ENCODE results near the gene SLC35G3. TPM values are rescaled to one million over a fixed set of nuclear protein-coding genes. Genes with fewer than 3 reads are reported as not detected.
A peak's percentile ranks its signal among the peaks of the same experiment; 100 is the strongest.

SLC35G3 gene
- polyA plus RNA-seq, 1 donor (not counting 4 experiments of a cell fraction or from before 2014, with no cell fraction given): not detected

DNA sequence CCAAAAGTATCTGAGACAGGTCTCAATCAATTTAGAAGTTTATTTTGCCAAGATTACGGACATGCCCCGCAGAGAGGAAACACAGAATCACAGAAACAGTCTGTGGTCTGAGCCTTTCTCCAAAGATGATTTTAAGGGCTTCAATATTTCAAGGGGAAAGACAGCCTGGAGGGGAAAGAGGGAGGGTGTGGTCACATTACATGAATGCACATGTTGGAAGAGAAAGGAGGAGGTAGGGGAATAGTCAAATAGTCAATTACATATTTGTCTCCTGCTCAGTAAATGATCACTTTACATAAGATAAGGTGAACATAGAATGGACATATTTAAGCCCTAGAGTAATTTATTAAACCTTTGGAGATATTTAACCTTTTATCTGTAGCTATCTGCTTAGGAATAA lies 34.3 kb downstream of the SLC35G3 start:
- H2AFZ ChIP-seq (ENCODE audit: control insufficient read depth, low read length): peak overlapping the region; percentile 23
- dilution Hi-C loops (cut with MboI; ENCODE audit: extremely low pct_ligation_motif_present, low sequenced_read_pairs): no loop called here
- DNase-seq (ENCODE audit: low read depth, low spot score): no peak

DNA sequence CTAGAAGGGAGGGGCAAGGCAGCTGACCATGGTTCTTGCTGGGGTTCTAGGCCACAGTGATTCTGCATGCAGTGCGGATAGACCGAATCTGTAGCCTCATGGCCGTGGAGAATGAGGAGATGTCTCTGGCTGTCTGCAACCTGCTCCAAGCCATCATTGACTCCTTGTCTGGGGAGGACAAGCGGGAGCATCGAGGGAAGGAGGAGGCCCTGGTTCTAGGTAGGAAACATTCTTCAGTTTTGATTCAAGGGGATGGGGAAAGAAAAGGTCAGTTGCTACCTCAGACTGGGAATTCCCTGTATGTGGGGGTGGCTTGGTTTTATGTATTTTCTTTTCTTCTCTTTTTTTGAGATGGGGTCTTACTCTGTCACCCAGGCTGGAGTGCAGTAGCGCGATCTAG lies 38.9 kb downstream of the SLC35G3 start:
- dilution Hi-C loops (cut with MboI; ENCODE audit: extremely low pct_ligation_motif_present, low sequenced_read_pairs): no loop called here
- H4K20me1 ChIP-seq (ENCODE audit: control insufficient read depth, extremely low read depth, insufficient read depth, low read length): no peaks in the 10 kb centered on the region
- no peak overlapping the region for H3K4me2 ChIP-seq (ENCODE audit: control insufficient read depth, extremely low read depth, insufficient read depth, low read depth, low read length)
- no peaks in the 10 kb centered on the region for H3K36me3 ChIP-seq (ENCODE audit: control insufficient read depth in 2 of 2, extremely low read depth in 1 of 2, insufficient read depth in 2 of 2, low read length in 2 of 2)
- no peak overlapping the region for H3K27ac ChIP-seq (ENCODE audit: control insufficient read depth, insufficient read depth, low read length)
- no peak overlapping the region for H3K4me3 ChIP-seq (ENCODE audit: control insufficient read depth in 2 of 3, extremely low read depth in 1 of 3, insufficient read depth in 2 of 3, low read depth in 1 of 3, low read length in 3 of 3)
- H3K9ac ChIP-seq (ENCODE audit: control insufficient read depth, extremely low read depth, insufficient read depth, low read length): no peak overlapping the region
- H2AFZ ChIP-seq (ENCODE audit: control insufficient read depth, low read length): no peak overlapping the region
- no peak for TF ChIP-seq EZH2 (IDR thresholded peaks at IDR 0.05; ENCODE audit: low read length)
- TF ChIP-seq, protein P1, sequence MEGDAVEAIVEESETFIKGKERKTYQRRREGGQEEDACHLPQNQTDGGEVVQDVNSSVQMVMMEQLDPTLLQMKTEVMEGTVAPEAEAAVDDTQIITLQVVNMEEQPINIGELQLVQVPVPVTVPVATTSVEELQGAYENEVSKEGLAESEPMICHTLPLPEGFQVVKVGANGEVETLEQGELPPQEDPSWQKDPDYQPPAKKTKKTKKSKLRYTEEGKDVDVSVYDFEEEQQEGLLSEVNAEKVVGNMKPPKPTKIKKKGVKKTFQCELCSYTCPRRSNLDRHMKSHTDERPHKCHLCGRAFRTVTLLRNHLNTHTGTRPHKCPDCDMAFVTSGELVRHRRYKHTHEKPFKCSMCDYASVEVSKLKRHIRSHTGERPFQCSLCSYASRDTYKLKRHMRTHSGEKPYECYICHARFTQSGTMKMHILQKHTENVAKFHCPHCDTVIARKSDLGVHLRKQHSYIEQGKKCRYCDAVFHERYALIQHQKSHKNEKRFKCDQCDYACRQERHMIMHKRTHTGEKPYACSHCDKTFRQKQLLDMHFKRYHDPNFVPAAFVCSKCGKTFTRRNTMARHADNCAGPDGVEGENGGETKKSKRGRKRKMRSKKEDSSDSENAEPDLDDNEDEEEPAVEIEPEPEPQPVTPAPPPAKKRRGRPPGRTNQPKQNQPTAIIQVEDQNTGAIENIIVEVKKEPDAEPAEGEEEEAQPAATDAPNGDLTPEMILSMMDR (optimal IDR thresholded peaks at IDR 0.05 in 1 of 3, IDR thresholded peaks at IDR 0.05 in 1 of 3, conservative IDR thresholded peaks at IDR 0.05 in 1 of 3; ENCODE audit: extremely low read depth in 1 of 3, insufficient read depth in 2 of 3, low read length in 3 of 3): no peak
- peaks cover 13% of the 10 kb centered on the region for H3K4me1 ChIP-seq (ENCODE audit: control insufficient read depth, extremely low read depth, insufficient read depth, low read length)
- no peaks in the 10 kb centered on the region for H3K27me3 ChIP-seq (ENCODE audit: control insufficient read depth, extremely low read depth, insufficient read depth, low read length)
- no peak for DNase-seq (ENCODE audit: low read depth, low spot score)
- no peaks in the 10 kb centered on the region for H3K9me3 ChIP-seq (ENCODE audit: control insufficient read depth, low read depth, low read length)
- no peak for FAIRE-seq
- no peaks in the 10 kb centered on the region for H3K79me2 ChIP-seq (ENCODE audit: control insufficient read depth, insufficient read depth, low read length)
- H3K9me1 ChIP-seq (ENCODE audit: control insufficient read depth, extremely low read depth, insufficient read depth, low read length): no peaks in the 10 kb centered on the region

More for the DNA sequence above, 34.3 kb downstream of the SLC35G3 start:
- no peaks in the 10 kb centered on the region for H3K9me1 ChIP-seq (ENCODE audit: control insufficient read depth, extremely low read depth, insufficient read depth, low read length)
- no peak overlapping the region for H3K9ac ChIP-seq (ENCODE audit: control insufficient read depth, extremely low read depth, insufficient read depth, low read length)
- H3K27me3 ChIP-seq (ENCODE audit: control insufficient read depth, extremely low read depth, insufficient read depth, low read length): no peaks in the 10 kb centered on the region
- TF ChIP-seq, protein P1 (optimal IDR thresholded peaks at IDR 0.05 in 1 of 3, IDR thresholded peaks at IDR 0.05 in 1 of 3, conservative IDR thresholded peaks at IDR 0.05 in 1 of 3; ENCODE audit: extremely low read depth in 1 of 3, insufficient read depth in 2 of 3, low read length in 3 of 3): no peak
- no peak for TF ChIP-seq EZH2 (IDR thresholded peaks at IDR 0.05; ENCODE audit: low read length)
- FAIRE-seq: peak; percentile 77
- peak overlapping the region; percentile 15 for H3K27ac ChIP-seq (ENCODE audit: control insufficient read depth, insufficient read depth, low read length)
- no peak overlapping the region for H3K4me3 ChIP-seq (ENCODE audit: control insufficient read depth in 2 of 3, extremely low read depth in 1 of 3, insufficient read depth in 2 of 3, low read depth in 1 of 3, low read length in 3 of 3)
- H3K4me1 ChIP-seq (ENCODE audit: control insufficient read depth, extremely low read depth, insufficient read depth, low read length): peaks cover 29% of the 10 kb centered on the region
- peak overlapping the region; percentile 42 for H3K4me2 ChIP-seq (ENCODE audit: control insufficient read depth, extremely low read depth, insufficient read depth, low read depth, low read length)
- no peaks in the 10 kb centered on the region for H3K36me3 ChIP-seq (ENCODE audit: control insufficient read depth in 2 of 2, extremely low read depth in 1 of 2, insufficient read depth in 2 of 2, low read length in 2 of 2)
- no peaks in the 10 kb centered on the region for H3K79me2 ChIP-seq (ENCODE audit: control insufficient read depth, insufficient read depth, low read length)
- H3K9me3 ChIP-seq (ENCODE audit: control insufficient read depth, low read depth, low read length): no peaks in the 10 kb centered on the region
- H4K20me1 ChIP-seq (ENCODE audit: control insufficient read depth, extremely low read depth, insufficient read depth, low read length): no peaks in the 10 kb centered on the region

Measured in keratinocyte (primary cell).